ENCODE measurements around the gene KPNA3.

GRCh38 chr13:49740870-49741269 is 51.6 kb downstream of the KPNA3 start:
- no peak for TF ChIP-seq CTCF (IDR thresholded peaks at IDR 0.05; ENCODE audit: low read length)
- no peak for TF ChIP-seq EZH2 (optimal IDR thresholded peaks at IDR 0.05; ENCODE audit: low read depth, low read length)
